ENCODE data around the gene METTL3. TPM values are rescaled to one million over a fixed set of nuclear protein-coding genes. Genes with fewer than 3 reads are reported as not detected.
A peak's percentile ranks its signal among the peaks of the same experiment; 100 is the strongest.

METTL3 gene
- total and polyA plus RNA-seq, 2 of the 13 experiments (the other 11 are each of a cell fraction or from before 2014, with no cell fraction given): 123 to 130 TPM

GRCh38 chr14:21476925-21477681 lies 34.0 kb downstream of the METTL3 start, which contains the start of the genes RAB2B and TOX4 (continued):
- no peak for TF ChIP-seq DDIT3 (CRISPR knock-in tag; IDR thresholded peaks at IDR 0.05)
- TF ChIP-seq, protein P1, sequence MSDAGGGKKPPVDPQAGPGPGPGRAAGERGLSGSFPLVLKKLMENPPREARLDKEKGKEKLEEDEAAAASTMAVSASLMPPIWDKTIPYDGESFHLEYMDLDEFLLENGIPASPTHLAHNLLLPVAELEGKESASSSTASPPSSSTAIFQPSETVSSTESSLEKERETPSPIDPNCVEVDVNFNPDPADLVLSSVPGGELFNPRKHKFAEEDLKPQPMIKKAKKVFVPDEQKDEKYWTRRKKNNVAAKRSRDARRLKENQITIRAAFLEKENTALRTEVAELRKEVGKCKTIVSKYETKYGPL (CRISPR knock-in tag; IDR thresholded peaks at IDR 0.05): no peak; the same call in 1 of the 2 replicates
- TF ChIP-seq NR2F6 (IDR thresholded peaks at IDR 0.05): peak; percentile 55; the same call in 1 of the 2 replicates
- TF ChIP-seq NR2F6 (CRISPR knock-in tag; IDR thresholded peaks at IDR 0.05): peak; percentile 74
- TF ChIP-seq EHMT2 (IDR thresholded peaks at IDR 0.05; ENCODE audit: borderline replicate concordance, low read depth, low read length): peak; percentile 63; the same call in 1 of the 2 replicates
- TF ChIP-seq NCOA1 (CRISPR knock-in tag; IDR thresholded peaks at IDR 0.05): peak; percentile 92
- TF ChIP-seq POGZ (CRISPR knock-in tag; IDR thresholded peaks at IDR 0.05): peak; percentile 97
- TF ChIP-seq PAWR (CRISPR knock-in tag; IDR thresholded peaks at IDR 0.05; ENCODE audit: borderline replicate concordance): 0 out of 2 replicates have a peak, but pooled peaks have one; percentile 43
- TF ChIP-seq ZMYM2 (CRISPR knock-in tag; IDR thresholded peaks at IDR 0.05): no peak
- 0 out of 2 replicates have a peak, but pooled peaks have one; percentile 17 for TF ChIP-seq SP140L (CRISPR knock-in tag; IDR thresholded peaks at IDR 0.05; ENCODE audit: borderline replicate concordance)
- TF ChIP-seq CBX1 (IDR thresholded peaks at IDR 0.05; ENCODE audit: low read depth): peak; percentile 80
- TF ChIP-seq WIZ (CRISPR knock-in tag; IDR thresholded peaks at IDR 0.05): no peak
- peak; percentile 16; the same call in 1 of the 2 replicates for TF ChIP-seq ZBTB20 (CRISPR knock-in tag; IDR thresholded peaks at IDR 0.05; ENCODE audit: borderline replicate concordance, low read depth)
- no peak; the same call in 1 of the 2 replicates for TF ChIP-seq SSRP1 (CRISPR knock-in tag; IDR thresholded peaks at IDR 0.05)
- no peak for TF ChIP-seq ZNF17 (CRISPR knock-in tag; IDR thresholded peaks at IDR 0.05)
- TF ChIP-seq PITX1 (CRISPR knock-in tag; IDR thresholded peaks at IDR 0.05): peak; percentile 77
- TF ChIP-seq MEIS1 (CRISPR knock-in tag; IDR thresholded peaks at IDR 0.05; ENCODE audit: borderline replicate concordance): peak; percentile 66; the same call in 1 of the 2 replicates
- TF ChIP-seq RARA (CRISPR knock-in tag; IDR thresholded peaks at IDR 0.05): peak; percentile 47
- peak; percentile 70; the same call in 1 of the 2 replicates for TF ChIP-seq SRY (CRISPR knock-in tag; IDR thresholded peaks at IDR 0.05)
- peak; percentile 97 for TF ChIP-seq IRF2 (CRISPR knock-in tag; IDR thresholded peaks at IDR 0.05)
- no peak; the same call in 1 of the 2 replicates for TF ChIP-seq ZNF562 (CRISPR knock-in tag; IDR thresholded peaks at IDR 0.05; ENCODE audit: borderline replicate concordance)
- peak; percentile 62; the same call in 1 of the 2 replicates for TF ChIP-seq CCDC6 (CRISPR knock-in tag; IDR thresholded peaks at IDR 0.05)
- peak; percentile 88; the same call in 1 of the 2 replicates for TF ChIP-seq STAT5B (CRISPR knock-in tag; IDR thresholded peaks at IDR 0.05)
- TF ChIP-seq, protein P2, sequence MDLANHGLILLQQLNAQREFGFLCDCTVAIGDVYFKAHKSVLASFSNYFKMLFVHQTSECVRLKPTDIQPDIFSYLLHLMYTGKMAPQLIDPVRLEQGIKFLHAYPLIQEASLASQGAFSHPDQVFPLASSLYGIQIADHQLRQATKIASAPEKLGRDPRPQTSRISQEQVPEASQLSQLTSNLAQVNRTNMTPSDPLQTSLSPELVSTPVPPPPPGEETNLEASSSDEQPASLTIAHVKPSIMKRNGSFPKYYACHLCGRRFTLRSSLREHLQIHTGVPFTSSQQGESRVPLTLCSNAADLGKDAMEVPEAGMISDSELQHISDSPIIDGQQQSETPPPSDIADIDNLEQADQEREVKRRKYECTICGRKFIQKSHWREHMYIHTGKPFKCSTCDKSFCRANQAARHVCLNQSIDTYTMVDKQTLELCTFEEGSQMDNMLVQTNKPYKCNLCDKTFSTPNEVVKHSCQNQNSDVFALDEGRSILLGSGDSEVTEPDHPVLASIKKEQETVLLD (CRISPR knock-in tag; IDR thresholded peaks at IDR 0.05; ENCODE audit: low read depth): peak; percentile 83
- no peak for TF ChIP-seq IKZF1 (IDR thresholded peaks at IDR 0.05)
- TF ChIP-seq ZNF576 (CRISPR knock-in tag; IDR thresholded peaks at IDR 0.05): no peak
- peak; percentile 71 for TF ChIP-seq ZBTB25 (CRISPR knock-in tag; IDR thresholded peaks at IDR 0.05)
